Stomach smooth muscle (tissue), 2 donors: ENCODE measurements around the gene RHEX.

Experiments
- H3K27ac ChIP-seq: one replicate; pipeline ENCODE4 v1.7.0; 2013; ENCODE audit warnings: mild to moderate bottlenecking, low read length, inconsistent platforms
- H3K27me3 ChIP-seq, 2 donors: one replicate each; pipeline ENCODE4 v1.7.0; 2013; ENCODE audit warnings: low read length in 2 of 2; ENCODE audit not compliant: insufficient read depth in 2 of 2, control insufficient read depth in 1 of 2
- H3K36me3 ChIP-seq, 2 donors: one replicate each; pipeline ENCODE4 v1.7.0; 2013; ENCODE audit warnings: low read length in 2 of 2; ENCODE audit not compliant: control insufficient read depth in 2 of 2, insufficient read depth in 2 of 2
- H3K4me1 ChIP-seq: one replicate; pipeline ENCODE4 v1.7.0; 2013; ENCODE audit warnings: low read length; ENCODE audit not compliant: control insufficient read depth, insufficient read depth
- H3K4me3 ChIP-seq, 2 donors: one replicate each; pipeline ENCODE4 v1.7.0; 2013; ENCODE audit warnings: low read length in 2 of 2
- H3K9ac ChIP-seq, 2 donors: one replicate each; pipeline ENCODE4 v1.7.0; 2013; ENCODE audit warnings: low read length in 2 of 2, mild to moderate bottlenecking in 1 of 2
- H3K9me3 ChIP-seq, 2 donors: one replicate each; pipeline ENCODE4 v1.7.0; 2013; ENCODE audit warnings: low read length in 2 of 2; ENCODE audit not compliant: control insufficient read depth in 2 of 2
- donor health status: healthy.
- donor health status: Pancreatic carcinoma.

The RHEX gene

DNA sequence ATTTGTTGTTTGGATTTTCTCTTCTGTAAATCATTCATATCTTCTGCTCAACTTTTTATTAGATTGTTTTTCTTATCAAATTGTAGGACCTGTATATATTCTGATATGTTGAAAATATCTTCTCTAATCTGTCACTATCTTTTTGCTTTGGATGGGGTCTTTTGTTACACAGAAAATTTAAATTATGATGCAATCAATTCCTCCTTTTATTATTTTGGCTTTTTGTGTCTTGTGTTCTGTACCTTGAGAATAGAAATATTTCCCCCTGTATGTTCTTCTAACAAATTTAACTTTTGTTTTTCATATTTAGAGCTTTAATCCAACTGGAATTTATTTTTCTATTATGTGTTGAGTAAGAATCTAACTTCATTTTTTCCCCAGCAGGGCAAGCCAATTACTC lies 67.4 kb downstream of the RHEX start:
- H3K27me3 ChIP-seq: peaks cover 9 to 16% of the 10 kb centered on the region in 2 donors
- no peak overlapping the region for H3K4me3 ChIP-seq
- H3K27ac ChIP-seq: no peak overlapping the region
- H3K9me3 ChIP-seq: no peaks in the 10 kb centered on the region
- H3K4me1 ChIP-seq: peaks cover 14% of the 10 kb centered on the region
- H3K9ac ChIP-seq: no peak overlapping the region
- H3K36me3 ChIP-seq: no peaks in the 10 kb centered on the region

DNA sequence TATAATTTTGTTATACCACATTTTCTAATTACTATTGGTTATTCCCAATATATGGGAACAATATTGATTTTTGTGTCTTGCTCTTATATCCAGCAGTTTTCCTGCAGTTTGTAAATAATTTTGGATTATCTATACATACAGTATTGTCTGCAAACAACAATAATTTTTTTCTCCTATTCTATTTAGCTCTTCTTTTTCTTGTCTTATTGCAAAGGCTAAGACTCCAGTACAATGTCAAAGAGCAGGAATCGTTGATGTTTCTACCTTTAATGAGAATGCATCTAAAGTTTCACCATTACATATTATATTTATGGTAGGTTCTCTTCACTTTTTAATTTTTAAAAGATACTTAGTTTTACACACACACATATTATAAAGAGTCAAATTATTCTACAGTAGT lies 68.3 kb downstream of the RHEX start:
- peaks cover 14% of the 10 kb centered on the region for H3K4me1 ChIP-seq
- H3K27me3 ChIP-seq: peaks cover 9 to 16% of the 10 kb centered on the region in 2 donors
- no peak overlapping the region for H3K9ac ChIP-seq
- no peaks in the 10 kb centered on the region for H3K9me3 ChIP-seq
- no peak overlapping the region for H3K4me3 ChIP-seq
- H3K27ac ChIP-seq: no peak overlapping the region
- no peaks in the 10 kb centered on the region for H3K36me3 ChIP-seq

GRCh38 chr1:206122686-206123085 lies 69.7 kb downstream of the RHEX start:
- Histone ChIP-seq H3K9me3 (no peaks in the 10 kb centered on the region), H3K36me3 (no peaks in the 10 kb centered on the region), H3K4me3 (no peak overlapping the region), H3K9ac (no peak overlapping the region), H3K27ac (no peak overlapping the region), H3K27me3 (peaks cover 4 to 6% of the 10 kb centered on the region in 2 donors), H3K4me1 (peaks cover 4% of the 10 kb centered on the region)

GRCh38 chr1:206125346-206125745 lies 72.4 kb downstream of the RHEX start:
- Histone ChIP-seq H3K9ac (no peak overlapping the region), H3K27me3 (peaks cover 0 to 5% of the 10 kb centered on the region in 2 donors), H3K36me3 (no peaks in the 10 kb centered on the region), H3K9me3 (no peaks in the 10 kb centered on the region), H3K4me1 (no peaks in the 10 kb centered on the region), H3K4me3 (no peak overlapping the region), H3K27ac (no peak overlapping the region)

GRCh38 chr1:206127336-206127735 lies 74.4 kb downstream of the RHEX start:
- Histone ChIP-seq H3K9me3 (no peaks in the 10 kb centered on the region), H3K27me3 (peaks cover 0 to 8% of the 10 kb centered on the region in 2 donors), H3K9ac (no peak overlapping the region), H3K36me3 (no peaks in the 10 kb centered on the region), H3K4me1 (no peaks in the 10 kb centered on the region), H3K4me3 (no peak overlapping the region), H3K27ac (no peak overlapping the region)

GRCh38 chr1:206128196-206128595 lies 75.2 kb downstream of the RHEX start:
- Histone ChIP-seq H3K4me3 (no peak overlapping the region), H3K9ac (no peak overlapping the region), H3K27ac (no peak overlapping the region), H3K9me3 (no peaks in the 10 kb centered on the region), H3K27me3 (peaks cover 0 to 8% of the 10 kb centered on the region in 2 donors), H3K4me1 (no peaks in the 10 kb centered on the region), H3K36me3 (no peaks in the 10 kb centered on the region)

- Histone ChIP-seq H3K4me1 (no peaks in the 10 kb centered on the region), H3K9ac (no peak overlapping the region)
Measured at GRCh38 chr1:206131037-206131436, 78.1 kb downstream of the RHEX start.

GRCh38 chr1:206133751-206134415 lies 80.9 kb downstream of the RHEX start:
- Histone ChIP-seq H3K27ac (no peak overlapping the region), H3K9ac (no peak overlapping the region), H3K36me3 (no peaks in the 10 kb centered on the region), H3K9me3 (no peaks in the 10 kb centered on the region), H3K4me1 (no peaks in the 10 kb centered on the region), H3K27me3 (peaks cover under 1 to 3% of the 10 kb centered on the region in 2 donors), H3K4me3 (no peak overlapping the region)

More at GRCh38 chr1:206131037-206131436, 78.1 kb downstream of the RHEX start:
- H3K36me3 ChIP-seq: no peaks in the 10 kb centered on the region
- H3K4me3 ChIP-seq: no peak overlapping the region
- no peaks in the 10 kb centered on the region for H3K9me3 ChIP-seq
- H3K27ac ChIP-seq: no peak overlapping the region
- peaks cover 0 to 8% of the 10 kb centered on the region in 2 donors for H3K27me3 ChIP-seq

DNA sequence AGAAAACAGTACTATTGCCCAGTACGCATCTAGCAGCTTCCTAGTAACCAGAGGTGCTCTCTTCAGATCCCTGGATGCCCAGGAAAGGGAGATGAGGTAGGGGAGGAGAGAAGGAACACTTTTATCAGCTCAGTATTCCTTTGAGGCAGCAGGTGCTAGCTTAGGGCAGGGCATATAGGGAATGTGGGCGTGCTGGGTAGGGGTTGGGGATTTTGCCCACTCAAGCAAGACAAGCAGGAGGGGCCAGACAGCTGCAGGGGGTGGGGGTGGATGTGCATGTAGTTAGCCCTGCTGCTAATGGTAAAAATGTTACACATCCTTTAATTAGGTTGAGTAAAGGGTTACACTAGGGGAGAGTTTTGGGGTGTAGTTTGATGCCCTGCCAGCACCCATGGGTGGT lies 82.3 kb downstream of the RHEX start:
- Histone ChIP-seq H3K36me3 (no peaks in the 10 kb centered on the region), H3K9me3 (no peaks in the 10 kb centered on the region), H3K27ac (no peak overlapping the region), H3K27me3 (peaks cover 3 to 4% of the 10 kb centered on the region in 2 donors), H3K9ac (no peak overlapping the region), H3K4me3 (no peak overlapping the region), H3K4me1 (no peaks in the 10 kb centered on the region)

GRCh38 chr1:206136241-206136640 lies 83.3 kb downstream of the RHEX start:
- Histone ChIP-seq H3K27me3 (peaks cover 3 to 6% of the 10 kb centered on the region in 2 donors), H3K4me1 (no peaks in the 10 kb centered on the region), H3K9me3 (no peaks in the 10 kb centered on the region), H3K4me3 (no peak overlapping the region), H3K27ac (no peak overlapping the region), H3K36me3 (no peaks in the 10 kb centered on the region), H3K9ac (no peak overlapping the region)

GRCh38 chr1:206142011-206142410 lies 89.0 kb downstream of the RHEX start:
- peaks cover 3 to 9% of the 10 kb centered on the region in 2 donors for H3K27me3 ChIP-seq
- no peaks in the 10 kb centered on the region for H3K36me3 ChIP-seq
- no peaks in the 10 kb centered on the region for H3K9me3 ChIP-seq
- H3K27ac ChIP-seq: no peak overlapping the region
- H3K4me1 ChIP-seq: no peaks in the 10 kb centered on the region
- no peak overlapping the region for H3K9ac ChIP-seq
- no peak overlapping the region for H3K4me3 ChIP-seq
